HG02840 (cell line): ENCODE results near the gene FGF2.
"Not testable (repeated sequence)": the region's sequence is repeated elsewhere in the genome, so short reads cannot be mapped to it uniquely, and the experiment has no call there.

Source experiments
- ATAC-seq: cut with Tn5 transposase; IDR thresholded peaks from one replicate; pipeline ENCODE4 v1.9.1; 2021; ENCODE audit warnings: mild to moderate bottlenecking, moderate library complexity, moderate number of reproducible peaks; ENCODE audit not compliant: unreplicated experiment, low FRiP score

Gene FGF2

DNA sequence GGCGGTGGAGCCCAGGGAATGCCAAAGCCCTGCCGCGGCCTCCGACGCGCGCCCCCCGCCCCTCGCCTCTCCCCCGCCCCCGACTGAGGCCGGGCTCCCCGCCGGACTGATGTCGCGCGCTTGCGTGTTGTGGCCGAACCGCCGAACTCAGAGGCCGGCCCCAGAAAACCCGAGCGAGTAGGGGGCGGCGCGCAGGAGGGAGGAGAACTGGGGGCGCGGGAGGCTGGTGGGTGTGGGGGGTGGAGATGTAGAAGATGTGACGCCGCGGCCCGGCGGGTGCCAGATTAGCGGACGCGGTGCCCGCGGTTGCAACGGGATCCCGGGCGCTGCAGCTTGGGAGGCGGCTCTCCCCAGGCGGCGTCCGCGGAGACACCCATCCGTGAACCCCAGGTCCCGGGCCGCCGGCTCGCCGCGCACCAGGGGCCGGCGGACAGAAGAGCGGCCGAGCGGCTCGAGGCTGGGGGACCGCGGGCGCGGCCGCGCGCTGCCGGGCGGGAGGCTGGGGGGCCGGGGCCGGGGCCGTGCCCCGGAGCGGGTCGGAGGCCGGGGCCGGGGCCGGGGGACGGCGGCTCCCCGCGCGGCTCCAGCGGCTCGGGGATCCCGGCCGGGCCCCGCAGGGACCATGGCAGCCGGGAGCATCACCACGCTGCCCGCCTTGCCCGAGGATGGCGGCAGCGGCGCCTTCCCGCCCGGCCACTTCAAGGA is at the start of gene FGF2:
Gene FGF2, plus strand, starts transcription at position 279 of the 705 bp plus-strand sequence. Its CDS starts 344 bp downstream, at position 623.
- ATAC-seq = peak; percentile 11

DNA sequence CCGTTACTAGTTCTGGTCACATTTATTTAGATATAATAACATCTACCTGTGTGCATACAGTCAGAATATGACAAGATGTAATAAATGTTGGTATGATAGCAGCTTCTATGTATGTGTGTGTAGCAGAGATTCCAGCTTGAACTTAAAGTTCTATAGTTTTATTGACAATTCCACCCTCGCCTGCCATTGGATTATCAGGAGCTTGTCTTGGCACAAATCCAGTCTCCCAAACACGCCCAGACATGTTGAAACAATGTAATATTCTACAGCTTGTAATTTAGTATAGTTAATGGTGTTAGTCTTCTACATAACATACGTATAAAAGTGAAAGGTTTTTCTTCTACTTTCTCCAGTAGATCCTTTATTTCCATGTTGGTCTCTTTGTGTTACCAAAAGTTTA is 49.7 kb upstream of the FGF2 start:
- ATAC-seq = no peak

- ATAC-seq = no peak
These were observed 48.6 kb upstream of the FGF2 start for GRCh38 chr4:122777846-122778673.

DNA sequence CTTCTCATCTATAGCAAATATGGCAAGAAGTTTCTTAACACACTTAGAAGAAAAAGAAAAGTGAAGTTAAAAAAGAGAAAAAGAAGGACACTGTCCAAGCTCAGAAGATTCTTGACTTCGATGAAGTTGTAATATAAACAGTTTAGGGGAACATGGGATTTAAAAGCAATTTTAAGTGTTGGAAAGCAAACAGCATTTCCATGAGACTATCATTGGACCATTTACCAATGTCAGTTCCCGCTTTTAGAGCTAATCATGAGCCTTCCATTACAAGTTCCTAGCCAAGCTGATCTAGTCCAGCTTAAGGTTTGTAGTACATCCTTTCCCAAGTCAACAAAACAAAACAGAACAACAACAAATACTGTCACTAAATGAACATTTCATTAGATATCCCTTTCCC is 45.1 kb upstream of the FGF2 start:
- no peak for ATAC-seq

- no peak for ATAC-seq
These were observed 43.1 kb upstream of the FGF2 start for GRCh38 chr4:122783301-122784215.

DNA sequence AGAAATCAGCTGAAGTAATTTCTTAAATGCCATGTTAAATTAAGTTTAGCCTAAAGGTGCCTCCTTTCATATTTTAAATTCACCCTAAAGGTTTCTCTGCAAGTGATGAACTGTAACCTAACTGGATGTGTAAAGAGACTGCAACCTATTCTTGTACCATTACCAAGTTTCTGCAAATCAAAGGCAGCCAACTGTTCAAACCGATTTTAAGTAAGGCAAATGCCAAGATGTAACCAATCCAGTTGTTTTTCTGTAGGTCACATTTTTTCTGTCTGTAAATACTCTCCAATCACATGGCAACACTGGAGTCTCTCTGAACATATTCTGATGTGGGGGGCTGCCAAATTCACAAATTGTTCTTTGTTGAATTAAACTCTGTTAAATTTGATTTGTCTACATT is 42.4 kb upstream of the FGF2 start:
- ATAC-seq = no peak

DNA sequence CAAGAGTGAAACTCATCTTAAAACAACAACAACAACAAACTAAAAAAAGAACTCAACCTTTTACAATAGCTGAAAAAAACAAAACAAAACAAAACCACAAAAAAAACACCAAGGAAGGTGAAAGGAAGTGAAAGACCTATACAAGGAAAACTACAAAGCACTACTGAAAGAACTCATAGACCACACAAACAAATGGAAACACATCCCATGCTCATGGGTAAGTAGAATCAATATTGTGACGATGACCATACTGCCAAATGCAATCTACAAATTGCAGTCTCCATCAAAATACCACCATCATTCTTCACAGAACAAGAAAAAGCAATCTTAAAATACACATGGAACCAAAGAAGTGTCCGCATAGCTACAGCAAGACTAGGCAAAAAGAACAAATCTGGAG is 41.5 kb upstream of the FGF2 start:
- ATAC-seq = no peak

GRCh38 chr4:122786296-122786695 is 40.3 kb upstream of the FGF2 start:
- not testable (repeated sequence) for ATAC-seq

GRCh38 chr4:122786920-122787319 is 39.7 kb upstream of the FGF2 start:
- ATAC-seq = not testable (repeated sequence)

GRCh38 chr4:122787940-122788339 is 38.7 kb upstream of the FGF2 start:
- ATAC-seq = no peak

- ATAC-seq = no peak
These were observed 37.7 kb upstream of the FGF2 start for GRCh38 chr4:122788935-122789334.

- ATAC-seq = no peak
These were observed 32.8 kb upstream of the FGF2 start for GRCh38 chr4:122793811-122794210.

DNA sequence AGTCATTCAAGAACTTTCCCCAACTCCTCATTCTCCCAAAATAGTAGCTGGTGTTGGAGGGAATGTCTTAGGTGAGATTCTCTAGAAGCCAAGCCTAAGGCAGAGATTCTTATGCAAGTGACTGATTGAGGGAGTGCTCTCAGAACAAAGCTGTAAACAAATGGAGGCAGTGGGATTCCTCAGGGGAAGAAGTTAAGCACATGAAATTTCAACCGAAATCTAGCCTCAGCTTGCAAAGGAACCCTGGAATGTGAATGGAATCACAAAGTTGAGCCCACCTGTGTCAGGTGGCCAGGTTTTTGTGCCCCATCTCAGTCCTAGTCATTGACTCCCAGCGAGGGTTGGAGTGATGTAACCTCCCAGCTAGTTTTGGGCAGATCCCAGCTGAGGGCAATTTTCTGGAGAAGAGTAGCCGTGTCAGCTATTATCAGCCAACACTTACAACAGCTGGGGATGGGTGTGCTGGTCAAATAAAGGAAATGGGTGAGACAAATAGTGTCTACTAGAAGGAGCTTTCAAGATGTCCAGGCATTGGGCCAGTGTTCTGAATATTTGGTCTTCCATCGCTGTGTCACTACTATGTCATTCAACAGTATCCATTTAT is 29.7 kb upstream of the FGF2 start:
- no peak for ATAC-seq

DNA sequence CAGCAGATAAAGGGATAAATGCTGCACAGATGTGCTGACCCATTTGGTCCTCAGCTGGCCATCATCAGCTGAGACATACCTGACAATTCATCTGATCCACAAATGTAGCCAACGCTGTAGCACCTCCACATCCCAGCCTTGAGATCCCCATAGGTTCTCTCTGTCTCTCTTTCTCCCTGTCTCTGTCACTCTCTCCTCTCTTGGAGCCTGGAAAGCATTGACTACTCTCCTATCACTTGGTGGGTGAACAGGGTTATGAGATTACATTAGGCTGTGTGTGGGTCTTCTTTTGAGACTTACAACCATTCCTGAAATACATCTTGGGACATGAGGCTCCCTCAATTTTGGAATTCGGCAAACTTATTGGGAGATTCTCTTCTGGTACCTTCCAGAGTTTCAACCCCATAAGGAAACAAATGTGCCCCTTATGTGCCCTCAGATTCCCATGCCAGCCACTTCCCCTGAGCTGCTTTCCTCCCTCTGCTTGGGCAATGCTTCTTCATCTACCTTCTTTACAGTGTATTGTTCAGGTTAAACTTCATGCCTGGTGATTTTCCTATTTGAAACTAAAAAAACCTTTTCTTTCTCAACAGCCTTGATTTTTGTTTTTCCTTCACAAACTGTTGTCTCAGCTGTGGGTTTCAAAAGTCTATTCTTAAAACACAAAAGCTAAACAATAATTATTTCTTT is 29.1 kb upstream of the FGF2 start:
- ATAC-seq = no peak

DNA sequence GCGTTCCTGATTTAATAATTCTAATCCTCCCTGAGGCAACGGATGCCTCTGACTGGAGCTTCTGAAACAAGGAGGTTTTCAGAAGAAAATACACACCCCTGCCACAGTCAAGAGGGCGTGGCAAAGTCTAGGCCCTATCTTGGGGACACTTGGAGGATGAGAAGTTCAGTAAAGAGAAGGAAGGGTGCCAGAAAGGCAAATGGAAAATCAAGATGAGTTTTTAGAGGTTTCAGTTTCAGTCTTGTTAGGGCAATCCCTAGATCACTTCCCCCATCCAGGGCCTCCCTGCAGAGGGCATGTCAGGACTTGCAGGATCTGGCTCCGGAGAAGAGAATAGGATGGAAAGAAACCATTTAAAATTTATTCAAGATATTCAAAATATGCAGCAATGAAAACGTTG is 28.5 kb upstream of the FGF2 start:
- ATAC-seq = no peak

- no peak for ATAC-seq
These were observed 27.7 kb upstream of the FGF2 start for GRCh38 chr4:122798917-122799316.

- ATAC-seq = no peak
These were observed 22.8 kb upstream of the FGF2 start for GRCh38 chr4:122803788-122804208.

DNA sequence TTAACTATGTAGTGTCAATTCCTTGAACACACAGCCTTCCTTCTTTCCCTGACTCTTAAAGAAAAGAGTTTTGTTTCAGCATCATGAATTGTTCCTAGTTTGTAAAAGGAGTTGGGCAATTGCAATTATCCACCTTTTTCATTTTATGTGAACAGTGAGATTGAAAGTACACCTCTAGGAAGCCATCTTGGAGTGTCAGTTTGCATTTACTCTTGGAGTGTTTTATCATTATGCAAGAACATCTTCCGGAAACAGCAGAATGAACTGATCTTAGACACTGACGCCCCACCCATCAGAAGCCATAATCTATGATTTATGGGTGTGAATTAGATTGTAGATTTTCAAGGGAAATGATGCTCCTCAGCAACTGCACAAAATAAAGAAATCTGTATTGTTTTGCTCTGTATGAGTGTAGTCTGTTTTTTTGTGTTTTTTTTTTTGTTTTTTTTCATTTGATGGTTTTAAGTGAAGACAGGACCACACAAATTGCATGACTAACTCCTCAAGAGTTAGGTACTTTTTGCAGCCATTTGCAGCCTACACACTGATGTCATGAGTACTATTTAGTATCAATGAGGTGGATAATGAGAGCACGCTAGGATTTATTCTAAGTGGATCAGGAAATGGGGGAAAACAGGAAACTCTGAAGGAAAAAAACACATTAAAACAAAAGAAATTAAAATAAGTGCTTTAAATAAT is 19.5 kb upstream of the FGF2 start:
- no peak for ATAC-seq

GRCh38 chr4:122810669-122811068 is 16.0 kb upstream of the FGF2 start:
- no peak for ATAC-seq
